NCI-H748 (cell line): Measurements from ENCODE around the gene TCF7L1.

ENCODE experiments used
- DNase-seq: peaks from one replicate; lab custom pipeline; 2025; ENCODE audit not compliant: unreplicated experiment; lab: John Stamatoyannopoulos, UW

Gene TCF7L1

GRCh38 chr2:85273738-85274731 lies 140.8 kb downstream of the TCF7L1 start:
- peak; percentile 50 for DNase-seq

GRCh38 chr2:85275984-85276540 lies 142.9 kb downstream of the TCF7L1 start:
- DNase-seq, result no peak

GRCh38 chr2:85276571-85277118 lies 143.5 kb downstream of the TCF7L1 start:
- no peak for DNase-seq

GRCh38 chr2:85277416-85278158 lies 144.4 kb downstream of the TCF7L1 start:
- DNase-seq, result no peak

- no peak for DNase-seq
Observed at GRCh38 chr2:85278361-85278760, 145.2 kb downstream of the TCF7L1 start.

- no peak for DNase-seq
Observed at GRCh38 chr2:85281553-85281952, 148.4 kb downstream of the TCF7L1 start.

- no peak for DNase-seq
Observed at GRCh38 chr2:85282914-85283313, 149.7 kb downstream of the TCF7L1 start.

GRCh38 chr2:85283641-85284040 lies 150.4 kb downstream of the TCF7L1 start:
- no peak for DNase-seq

- no peak for DNase-seq
Observed at GRCh38 chr2:85286918-85287317, 153.7 kb downstream of the TCF7L1 start.

GRCh38 chr2:85287721-85288120 lies 154.5 kb downstream of the TCF7L1 start:
- DNase-seq, result no peak

GRCh38 chr2:85288244-85288725 lies 155.1 kb downstream of the TCF7L1 start:
- no peak for DNase-seq

- no peak for DNase-seq
Observed at GRCh38 chr2:85291425-85292023, 158.3 kb downstream of the TCF7L1 start.

GRCh38 chr2:85302121-85302520 lies 168.9 kb downstream of the TCF7L1 start:
- peak; percentile 10 for DNase-seq

- DNase-seq, result no peak
Observed at GRCh38 chr2:85303780-85304531, 170.8 kb downstream of the TCF7L1 start.

GRCh38 chr2:85307527-85307897 lies 174.3 kb downstream of the TCF7L1 start:
- no peak for DNase-seq

GRCh38 chr2:85308201-85308600 lies 175.0 kb downstream of the TCF7L1 start:
- no peak for DNase-seq

GRCh38 chr2:85308896-85309555 lies 175.8 kb downstream of the TCF7L1 start:
- peak; percentile 52 for DNase-seq

- DNase-seq, result no peak
Observed at GRCh38 chr2:85309699-85310321, 176.6 kb downstream of the TCF7L1 start.

- DNase-seq, result no peak
Observed at GRCh38 chr2:85310330-85310729, 177.1 kb downstream of the TCF7L1 start.
